T-helper 22 cell (primary cell): Measurements from ENCODE around the gene CDIPT.

Experiments used
- DNase-seq: peaks from one replicate; pipeline ENCODE4 v3.0.0-alpha.2; 2020; ENCODE audit warnings: low read depth

CDIPT gene

DNA sequence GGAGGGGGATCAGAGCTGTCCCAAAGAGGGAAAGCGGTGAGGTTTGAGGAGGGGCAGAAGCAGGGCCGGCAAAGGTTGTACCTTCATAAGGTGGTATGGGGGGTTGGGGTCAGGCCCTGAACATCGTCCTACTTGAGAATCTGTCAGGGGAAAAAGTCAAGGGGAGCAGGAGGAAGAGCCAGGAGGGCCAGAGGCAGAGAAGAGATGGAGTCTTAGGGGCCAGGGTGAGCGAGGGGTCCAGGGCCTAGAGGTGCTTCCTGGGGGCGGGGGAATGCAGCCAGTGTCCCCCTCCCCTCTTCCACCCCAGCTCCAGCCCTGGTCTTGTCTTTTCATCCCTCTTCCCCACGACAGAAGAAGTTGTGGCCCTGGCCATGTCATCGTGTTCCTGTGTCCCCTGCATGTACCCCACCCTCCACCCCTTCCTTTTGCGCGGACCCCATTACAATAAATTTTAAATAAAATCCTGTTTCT lies 52.3 kb downstream of the CDIPT start:
- DNase-seq = no peak

DNA sequence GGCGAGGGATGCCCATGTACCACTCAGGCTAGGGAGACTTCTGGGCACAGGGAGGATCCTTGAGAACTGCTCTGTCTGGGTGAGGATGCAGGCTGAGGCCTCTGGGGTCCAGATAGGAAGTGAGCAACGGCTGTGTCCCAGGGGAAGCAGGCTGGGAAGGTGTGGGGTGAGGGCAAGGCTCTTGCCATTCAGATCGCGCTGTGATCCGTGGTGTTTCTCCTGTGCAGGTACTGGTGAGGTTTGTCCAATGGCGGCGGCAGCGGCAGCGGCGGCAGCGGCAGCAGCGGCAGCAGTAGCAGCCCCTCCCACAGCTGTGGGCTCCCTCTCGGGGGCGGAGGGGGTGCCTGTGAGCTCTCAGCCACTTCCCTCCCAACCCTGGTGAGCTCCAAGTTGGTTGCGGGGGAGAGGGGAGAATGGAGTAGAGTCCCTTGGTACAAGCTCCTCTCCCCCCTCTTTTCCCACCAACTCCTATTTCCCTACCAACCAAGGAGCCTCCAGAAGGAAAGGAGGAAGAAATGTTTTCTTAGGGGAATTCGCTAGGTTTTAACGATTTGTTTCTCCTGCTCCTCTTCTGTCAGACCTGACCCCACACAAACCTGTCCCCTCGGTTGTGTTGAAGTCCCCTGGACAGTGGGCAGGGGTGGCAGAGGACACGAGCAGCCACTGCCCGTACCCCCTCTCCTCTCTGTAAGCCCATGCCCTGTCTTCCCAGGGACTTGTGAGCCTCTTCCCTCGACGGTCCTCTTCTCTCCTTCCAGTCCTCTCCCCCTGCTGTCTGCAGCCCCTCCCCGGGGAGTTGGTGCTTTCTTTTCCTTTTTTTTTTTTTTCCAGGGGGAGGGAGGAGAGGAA lies 53.0 kb downstream of the CDIPT start:
- DNase-seq = peak; percentile 37

DNA sequence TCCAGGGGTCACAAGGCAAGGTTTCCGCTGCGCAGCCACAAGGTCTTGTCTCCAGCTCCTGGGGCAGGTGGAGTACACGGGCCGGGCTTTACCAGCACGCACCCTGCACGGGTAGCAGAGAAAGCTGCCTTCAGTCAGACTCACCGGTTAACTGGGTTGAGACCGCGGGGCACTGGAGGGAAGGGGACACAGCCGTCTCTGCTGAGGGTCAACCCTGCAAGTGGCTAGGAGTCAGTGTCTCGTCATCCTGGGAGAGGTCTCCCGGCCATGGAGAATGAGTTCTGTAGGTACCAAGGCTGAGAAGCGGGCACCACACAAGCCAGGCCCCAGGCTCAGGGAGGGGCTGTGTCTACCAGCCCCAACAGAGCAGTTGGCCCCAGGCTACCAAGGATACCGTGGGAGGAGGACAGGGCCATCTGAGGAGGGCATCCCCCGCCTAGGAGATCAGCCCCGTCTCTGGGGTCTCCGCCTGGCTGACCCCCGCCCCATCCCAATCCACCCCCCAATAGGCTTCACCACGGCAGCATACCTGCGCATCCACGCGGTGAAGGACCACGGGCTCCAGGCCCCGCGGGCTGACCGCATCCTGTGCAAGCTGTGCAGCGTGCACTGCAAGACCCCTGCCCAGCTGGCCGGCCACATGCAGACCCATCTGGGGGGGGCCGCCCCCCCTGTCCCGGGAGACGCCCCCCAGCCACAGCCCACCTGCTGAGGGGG lies 53.8 kb downstream of the CDIPT start:
- DNase-seq = no peak
